ENCODE results near the gene PKN3.
A peak's percentile ranks its signal among the peaks of the same experiment; 100 is the strongest.
"Not testable (repeated sequence)": the region's sequence is repeated elsewhere in the genome, so short reads cannot be mapped to it uniquely, and the experiment has no call there.

The PKN3 gene

DNA sequence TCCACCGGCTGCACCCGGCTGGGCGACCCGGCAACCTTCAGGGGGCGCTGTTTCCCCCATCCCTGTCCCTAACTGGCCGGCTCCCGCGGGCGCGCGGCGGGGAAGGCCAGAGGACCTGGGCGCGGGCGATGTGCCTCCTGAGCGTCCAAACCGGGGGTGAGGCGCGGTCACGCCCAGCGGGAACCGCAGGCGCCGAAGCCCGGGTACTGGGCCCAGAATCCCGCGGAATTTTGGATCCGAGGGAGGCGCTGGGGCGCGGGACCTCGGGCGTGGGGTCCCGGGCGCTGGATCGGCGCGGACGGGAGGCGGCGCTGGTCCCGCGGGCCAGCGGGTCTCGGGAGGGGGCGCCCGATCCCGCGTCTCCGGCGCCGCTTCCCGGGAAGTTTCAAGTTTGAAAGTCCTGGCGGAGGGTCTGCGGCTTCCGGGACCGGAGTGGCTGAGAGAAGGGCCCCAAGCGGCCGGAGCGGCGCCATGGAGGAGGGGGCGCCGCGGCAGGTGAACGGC lies at the start of gene PKN3:
PKN3 (plus strand) TSS at position 59 of the 504 bp plus-strand sequence; CDS start at position 472, 413 bp downstream.
- no peak for DNase-seq

DNA sequence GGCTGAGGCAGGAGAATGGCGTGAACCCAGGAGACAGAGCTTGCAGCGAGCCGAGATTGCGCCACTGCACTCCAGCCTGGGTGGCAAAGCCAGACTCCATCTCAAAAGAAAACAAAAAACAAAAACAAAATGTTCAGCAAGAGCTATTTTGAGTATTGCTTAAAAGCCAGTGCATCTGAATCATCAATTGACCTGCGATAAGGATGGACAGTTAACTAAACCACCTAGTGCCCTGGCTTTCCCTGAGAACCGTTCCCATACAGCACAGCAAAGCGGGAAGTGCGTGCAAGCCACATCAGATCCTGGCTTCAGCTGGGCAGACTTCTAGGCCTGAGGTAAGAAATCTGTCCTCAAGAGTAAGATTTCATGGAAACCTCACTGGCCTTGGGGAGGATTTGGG lies 48.4 kb upstream of the PKN3 start:
- DNase-seq: no peak

DNA sequence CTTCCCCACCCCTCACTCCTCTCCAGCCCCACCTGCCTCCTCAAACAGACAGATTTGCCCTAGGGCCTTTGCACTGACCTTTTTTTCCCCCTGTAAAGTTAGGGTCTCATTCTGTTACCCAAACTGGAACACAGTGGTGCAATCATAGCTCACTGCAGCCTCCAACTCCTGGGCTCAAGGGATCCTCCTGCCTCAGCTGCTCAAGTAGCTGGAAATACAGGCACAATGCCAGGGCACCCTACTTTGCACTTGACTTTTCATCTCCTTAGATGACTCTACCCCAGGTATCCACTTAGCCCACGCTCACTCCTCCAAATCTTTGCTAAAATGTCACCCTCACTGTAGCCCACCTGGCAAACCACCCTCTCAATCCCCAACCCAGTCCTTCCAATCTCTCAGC lies 47.8 kb upstream of the PKN3 start:
- no peak for DNase-seq

DNA sequence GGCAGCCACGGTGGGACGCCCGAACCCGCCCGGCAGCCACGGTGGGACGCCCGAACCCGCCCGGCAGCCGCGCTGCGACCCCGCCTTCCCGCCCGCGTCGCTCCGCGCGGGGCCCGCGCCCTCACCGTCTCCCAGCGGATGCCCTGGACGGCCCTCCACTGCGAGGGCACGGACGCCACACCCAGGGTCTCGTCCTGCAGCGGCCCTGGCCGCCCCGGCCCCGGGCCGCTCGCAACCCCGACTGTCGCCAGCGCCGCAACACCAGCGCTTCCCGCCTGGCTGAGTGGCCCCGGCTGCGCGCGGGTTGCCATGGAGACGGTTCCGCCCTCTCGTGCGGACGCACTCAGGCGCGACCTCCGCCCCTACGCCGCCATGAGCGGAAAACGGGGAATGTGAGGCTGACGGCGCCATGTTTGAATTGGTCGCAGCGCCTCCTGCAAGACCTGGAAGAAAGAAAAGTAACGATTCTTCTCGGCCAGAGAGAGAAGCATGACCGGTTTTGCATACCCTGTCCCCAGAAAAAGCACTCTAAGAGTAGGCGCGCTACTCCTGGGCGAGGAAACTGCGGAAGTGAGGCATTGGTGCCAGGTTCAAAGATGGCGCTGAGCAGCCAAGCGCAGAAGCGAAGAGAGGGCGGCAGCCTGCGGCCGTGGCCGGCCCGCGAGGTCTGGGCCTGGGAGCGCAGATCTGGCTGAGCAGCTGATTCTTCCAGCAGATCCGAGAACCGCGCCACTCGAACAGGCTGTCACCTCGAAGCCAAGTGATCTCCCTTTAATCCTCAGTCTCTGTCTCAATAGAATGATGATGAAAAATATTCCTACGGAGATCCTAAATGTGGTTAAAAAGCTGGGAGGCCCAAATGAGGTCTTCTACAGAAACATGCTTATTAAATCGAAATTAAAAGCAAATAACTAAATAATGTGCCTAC lies 45.6 kb upstream of the PKN3 start, which contains the start of gene DYNC2I2:
DYNC2I2 (minus strand) TSS at position 432 of the 928 bp plus-strand sequence; CDS start at position 311, 121 bp downstream.
- peak; percentile 56 for DNase-seq

DNA sequence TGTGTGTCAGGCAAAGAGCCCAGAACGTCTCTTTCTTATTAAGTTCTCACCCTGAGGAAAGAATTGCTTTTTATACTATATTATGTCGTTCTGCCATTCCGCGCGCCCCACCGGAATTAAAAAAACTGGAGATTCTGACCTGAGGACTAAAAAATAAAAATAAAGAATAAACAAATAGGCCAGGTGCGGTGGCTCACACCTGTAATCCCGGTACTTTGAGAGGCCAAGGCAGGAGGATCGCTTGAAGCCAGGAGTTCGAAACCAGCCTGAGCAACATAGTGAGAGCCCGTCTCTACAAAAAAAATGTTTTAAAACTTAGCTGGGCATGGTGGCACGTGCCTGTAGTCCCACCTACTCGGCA lies 45.0 kb upstream of the PKN3 start:
- DNase-seq: no peak

DNA sequence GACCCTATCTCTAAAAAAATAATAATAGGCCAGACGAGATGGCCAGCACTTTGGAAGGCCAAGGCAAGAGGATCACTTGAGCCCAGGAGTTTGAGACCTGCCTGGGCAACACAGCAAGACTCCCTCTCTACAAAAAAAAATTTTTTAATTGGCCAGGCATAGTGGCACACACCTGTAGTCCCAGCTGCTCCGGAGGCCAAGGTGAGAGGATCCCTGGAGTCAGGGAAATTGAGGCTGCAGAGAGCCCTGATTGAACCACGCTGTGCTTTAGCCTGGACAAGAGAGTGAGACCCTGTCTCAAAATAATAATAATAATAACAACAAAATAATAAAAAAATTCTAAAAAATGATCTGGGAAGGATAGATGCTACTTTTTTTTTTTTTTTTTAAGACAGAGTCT lies 44.5 kb upstream of the PKN3 start:
- no peak for DNase-seq

DNA sequence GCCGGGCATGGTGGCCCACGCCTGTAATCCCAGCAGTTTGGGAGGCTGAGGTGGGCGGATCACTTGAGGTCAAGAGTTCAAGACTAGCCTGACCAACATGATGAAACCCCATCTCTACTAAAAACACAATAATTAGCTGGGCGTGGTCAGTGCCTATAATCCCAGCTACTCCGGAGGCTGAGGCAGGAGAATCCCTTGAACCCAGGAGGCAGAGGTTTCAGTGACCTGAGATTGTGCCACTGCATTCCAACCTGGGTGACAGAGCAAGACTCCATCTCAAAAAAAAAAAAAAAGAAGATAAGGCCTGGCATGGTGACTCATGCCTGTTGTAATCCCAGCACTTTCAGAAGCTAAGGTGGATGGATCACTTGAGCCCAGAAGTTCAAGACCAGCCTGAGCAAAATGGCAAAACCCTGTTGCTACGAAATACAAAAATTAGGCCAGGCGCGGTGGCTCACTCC lies 35.8 kb upstream of the PKN3 start:
- not testable (repeated sequence) for DNase-seq

DNA sequence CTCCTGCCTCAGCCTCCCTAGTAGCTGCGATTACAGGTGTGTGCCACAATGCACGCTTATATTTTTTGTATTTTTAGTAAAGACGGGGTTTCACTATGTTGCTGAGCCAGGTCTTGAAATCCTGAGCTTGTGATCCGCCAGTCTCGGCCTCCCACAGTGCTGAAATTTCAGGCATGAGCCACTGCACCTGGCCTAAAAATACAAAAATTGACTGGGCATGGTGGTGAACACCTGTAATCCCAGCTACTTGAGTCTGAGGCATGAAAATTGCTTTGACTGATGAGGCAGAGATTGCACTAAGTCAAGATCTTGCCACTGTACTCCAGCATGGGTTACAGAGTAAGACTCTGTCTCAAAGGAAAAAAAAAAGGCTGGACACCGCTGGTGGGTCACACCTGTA lies 32.5 kb upstream of the PKN3 start:
- DNase-seq: no peak

DNA sequence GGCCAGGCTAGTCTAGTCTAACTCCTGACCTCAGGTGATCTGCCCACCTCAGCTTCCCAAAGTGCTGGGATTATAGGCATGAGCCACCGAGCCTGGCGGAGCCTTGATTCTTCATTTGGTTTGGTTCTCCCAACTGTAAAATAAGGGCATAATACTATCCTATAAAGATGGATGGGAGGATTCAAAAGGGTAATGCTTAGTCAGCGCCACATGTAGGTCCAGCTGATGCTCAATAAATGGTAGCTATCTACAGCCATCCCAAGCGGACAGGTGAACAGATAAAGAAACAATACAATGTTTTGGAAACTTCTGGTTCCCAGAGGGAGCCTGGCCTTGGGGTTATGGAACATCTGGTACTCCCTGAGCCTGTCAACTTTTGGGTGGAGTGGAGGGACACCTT lies 26.9 kb upstream of the PKN3 start:
- no peak for DNase-seq

DNA sequence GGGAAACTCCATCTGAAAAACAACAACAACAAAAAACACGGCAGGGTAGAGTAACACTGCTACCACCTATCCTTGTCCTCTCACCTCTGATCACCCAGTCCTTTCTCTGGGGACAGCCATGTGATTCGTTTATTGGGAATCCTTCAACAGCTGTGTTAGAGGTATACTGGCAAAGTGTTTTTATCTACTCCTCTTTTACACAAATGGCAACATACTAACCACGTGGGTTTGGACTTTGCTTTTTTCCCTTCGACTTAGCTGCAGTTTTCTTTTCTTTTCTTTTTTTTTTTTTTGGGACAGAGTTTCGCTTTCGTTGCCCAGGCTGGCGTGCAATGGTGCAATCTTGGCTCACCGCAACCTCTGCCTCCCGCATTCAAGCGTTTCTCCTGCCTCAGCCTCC lies 24.5 kb upstream of the PKN3 start:
- DNase-seq: no peak

DNA sequence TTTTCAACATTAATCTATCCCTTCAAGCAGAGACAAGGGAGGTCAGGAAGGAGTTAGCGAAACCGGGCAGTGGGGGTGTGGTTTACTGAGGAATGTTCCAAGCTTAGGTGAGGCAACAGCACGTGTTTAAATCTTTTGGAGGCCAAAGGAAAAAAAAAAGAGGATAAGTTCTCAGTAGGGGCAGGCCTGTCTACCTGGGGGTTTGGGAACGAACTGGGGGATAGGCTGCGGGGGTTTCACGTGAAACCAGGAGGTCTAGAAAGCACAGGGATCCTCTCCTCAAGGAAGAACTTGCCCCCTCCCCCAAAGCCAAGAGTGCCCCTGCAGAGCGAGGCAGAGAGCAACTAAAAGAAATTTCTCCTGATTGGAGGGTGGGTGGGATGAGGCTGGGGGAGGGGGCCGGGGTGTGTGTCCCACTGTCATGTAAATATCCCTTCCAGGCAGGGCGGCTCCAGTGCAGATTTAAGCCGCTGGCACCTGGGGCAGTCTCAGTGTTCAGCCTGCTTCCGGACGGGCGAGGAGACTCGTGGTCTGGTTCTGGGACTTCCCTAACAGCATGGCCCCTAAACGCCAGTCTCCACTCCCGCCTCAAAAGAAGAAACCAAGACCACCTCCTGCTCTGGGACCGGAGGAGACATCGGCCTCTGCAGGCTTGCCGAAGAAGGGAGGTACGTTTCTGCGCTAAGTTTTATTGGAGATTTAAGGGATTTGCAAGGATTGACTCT lies 18.8 kb upstream of the PKN3 start:
- DNase-seq: no peak

DNA sequence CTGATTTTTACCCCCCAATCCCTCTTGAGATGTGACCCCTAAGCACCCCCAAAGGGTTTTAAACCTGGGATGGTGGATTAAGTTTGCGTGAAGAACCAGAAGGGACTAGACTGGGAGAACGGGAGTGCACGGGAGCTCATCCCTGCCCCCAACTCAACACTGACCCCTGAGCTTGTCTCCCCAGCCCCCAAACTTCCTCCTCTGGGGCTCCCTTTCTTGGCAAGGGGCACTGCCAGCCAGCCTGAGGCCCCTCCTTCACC lies 18.3 kb upstream of the PKN3 start:
- no peak for DNase-seq

DNA sequence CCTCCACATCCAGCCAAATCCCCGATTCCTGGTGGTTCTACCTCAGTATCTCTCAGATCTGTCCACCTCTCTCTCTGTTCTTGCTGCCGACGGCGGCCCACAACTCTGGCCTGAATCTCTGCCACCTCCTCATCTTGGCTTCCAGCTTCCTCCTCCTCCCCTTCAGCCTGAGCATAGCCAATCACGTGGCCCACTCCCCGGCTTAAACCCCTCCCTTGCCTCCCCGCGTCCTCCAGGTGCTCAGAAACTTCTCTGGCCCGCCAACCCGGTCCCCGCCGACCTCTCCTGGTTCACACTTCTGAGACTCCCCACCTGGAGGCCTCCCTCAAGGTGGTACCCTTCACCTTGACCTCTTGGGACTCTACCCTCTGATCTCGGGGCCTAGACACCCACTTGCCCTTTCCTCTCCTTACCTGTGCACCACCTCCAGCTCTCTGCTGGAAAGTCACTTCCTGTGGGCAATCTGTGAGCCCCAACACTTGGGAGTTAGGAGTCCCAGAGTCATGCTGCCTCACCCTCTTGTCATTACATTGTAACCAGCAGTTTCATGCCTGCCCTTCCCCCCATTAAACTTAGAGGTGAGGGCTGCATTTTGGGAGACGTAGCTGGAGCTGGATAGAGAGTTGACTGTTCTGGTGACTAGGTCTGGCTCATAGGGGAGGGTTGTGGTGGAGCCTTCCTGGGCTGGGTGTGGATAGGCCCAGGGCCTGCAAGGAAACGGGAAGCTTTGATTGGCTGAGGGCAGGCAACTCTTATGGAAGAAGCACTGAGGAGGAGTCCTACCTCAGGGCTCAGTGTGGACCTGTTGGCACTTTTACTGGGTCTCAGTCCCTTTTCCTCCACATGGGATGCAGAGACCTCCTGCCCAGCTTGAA lies 17.7 kb upstream of the PKN3 start:
- no peak for DNase-seq

DNA sequence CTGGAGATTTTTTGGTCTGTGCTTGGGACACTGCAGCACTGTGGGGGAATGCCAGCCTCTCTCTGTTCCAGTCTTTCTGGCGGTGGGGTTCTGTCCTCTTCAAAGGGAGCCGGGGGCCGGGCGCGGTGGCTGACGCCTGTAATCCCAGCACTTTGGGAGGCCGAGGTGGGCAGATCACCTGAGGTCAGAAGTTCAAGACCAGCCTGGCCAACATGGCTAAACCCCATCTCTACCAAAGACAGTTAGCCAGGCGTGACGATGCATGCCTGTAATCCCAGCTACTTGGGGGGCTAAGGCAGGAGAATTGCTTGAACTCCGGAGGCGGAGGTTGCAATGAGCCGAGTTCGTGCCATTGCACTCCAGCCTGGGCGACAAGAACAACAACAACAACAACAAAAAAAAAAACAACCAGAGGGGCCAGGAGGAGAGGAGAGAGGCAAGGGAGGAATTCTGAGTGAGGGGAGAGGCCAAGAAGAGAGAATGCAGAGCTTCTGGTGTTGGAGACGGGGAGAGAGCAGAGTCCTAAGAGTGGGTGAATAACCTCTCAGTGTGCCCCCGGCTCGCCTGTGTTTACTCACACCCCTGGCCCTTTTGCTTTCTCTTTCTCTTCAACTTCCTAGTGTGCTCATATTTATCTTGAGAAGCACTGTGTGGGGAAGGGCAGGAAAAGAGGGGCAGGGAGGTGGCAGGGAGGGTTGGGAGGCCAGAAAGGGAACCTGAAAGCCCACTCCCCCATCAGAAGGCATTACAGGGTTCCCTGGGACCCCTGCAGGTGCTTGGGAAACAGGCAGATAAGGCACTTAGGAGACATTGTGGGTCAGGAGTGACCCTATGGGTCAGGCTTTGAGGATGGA lies 16.4 kb upstream of the PKN3 start:
- DNase-seq: no peak

DNA sequence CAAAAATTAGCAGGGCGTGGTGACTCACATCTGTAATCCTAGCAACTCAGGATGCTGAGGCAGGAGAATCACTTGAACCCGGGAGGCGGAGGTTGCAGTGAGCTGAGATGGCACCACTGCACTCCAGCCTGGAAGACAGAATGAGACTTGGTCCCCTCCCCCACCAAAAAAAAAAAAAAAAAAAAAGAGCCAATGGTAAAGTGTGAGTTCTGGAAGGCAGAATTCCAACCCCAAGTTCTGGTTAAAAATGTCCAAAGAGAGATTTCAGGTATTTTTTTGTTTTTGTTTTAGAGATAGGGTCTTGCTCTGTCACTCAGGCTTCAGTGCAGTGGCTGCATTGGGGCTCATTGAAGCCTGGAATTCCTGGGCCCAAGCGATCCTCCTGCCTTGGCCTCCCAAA lies 14.8 kb upstream of the PKN3 start:
- DNase-seq: no peak

DNA sequence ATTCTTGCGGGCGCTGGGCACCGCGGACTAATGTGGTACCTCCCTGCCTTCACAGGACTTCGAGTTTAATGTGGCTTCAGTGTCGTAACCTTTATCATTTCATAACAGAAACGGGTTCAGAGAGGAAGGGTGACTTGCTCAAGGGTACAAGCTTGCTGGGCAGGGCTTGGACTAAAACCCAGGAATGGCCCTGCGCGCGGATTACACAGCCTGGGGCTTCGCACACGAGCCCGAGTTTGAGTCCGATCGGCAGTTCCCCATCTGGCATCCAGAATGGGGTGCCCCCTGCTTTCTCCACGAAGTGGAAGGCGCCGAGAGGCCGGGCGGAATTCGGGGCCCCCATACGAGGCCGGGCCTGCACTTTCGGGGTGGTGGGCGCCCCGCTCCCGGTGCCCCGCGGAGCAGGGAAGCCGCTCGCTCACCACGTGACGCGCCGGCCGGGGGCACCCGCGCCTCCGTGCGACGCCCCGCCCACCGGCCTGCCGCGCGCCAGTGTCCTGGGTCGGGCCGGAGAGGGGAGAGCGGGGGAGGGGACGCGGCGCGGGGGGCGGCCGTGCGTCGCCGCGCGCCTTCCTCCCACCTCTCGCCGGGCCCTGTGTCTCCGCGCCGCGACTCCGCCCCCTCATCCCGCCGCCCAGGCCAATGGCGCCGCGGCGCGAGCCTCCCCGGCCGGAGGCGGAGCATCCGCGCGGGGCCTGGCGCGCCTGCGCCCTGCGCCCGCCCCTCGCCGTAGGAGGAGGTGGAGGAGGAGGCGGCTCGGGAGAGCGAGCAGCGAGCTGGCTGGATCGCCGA lies 13.6 kb upstream of the PKN3 start, which contains the start of gene SET:
SET (plus strand) TSS at position 722 of the 792 bp plus-strand sequence. CDS start 361 bp downstream, outside the sequence.
- DNase-seq: peak; percentile 55

DNA sequence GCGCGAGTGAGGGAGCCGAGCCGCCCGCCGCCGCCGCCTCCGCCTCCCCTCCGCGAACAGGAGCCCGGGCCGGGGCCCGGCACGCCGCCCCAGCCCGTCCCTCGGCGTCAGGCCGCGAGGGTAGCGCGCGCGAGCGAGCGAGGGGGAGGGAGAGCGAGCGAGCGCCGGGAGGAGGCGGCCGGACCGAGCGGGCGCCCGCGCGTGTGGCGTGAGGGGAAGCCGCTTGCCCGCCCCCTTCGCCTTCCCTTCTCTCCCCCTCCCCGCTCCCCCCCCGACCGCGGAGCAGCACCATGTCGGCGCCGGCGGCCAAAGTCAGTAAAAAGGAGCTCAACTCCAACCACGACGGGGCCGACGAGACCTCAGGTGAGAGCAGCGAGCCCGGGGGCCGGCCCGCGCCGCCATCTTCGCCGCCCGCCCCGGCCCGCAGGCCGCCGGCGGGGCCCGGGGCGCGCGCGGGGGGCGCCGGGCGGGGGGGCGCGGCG lies 13.0 kb upstream of the PKN3 start:
- no peak for DNase-seq

DNA sequence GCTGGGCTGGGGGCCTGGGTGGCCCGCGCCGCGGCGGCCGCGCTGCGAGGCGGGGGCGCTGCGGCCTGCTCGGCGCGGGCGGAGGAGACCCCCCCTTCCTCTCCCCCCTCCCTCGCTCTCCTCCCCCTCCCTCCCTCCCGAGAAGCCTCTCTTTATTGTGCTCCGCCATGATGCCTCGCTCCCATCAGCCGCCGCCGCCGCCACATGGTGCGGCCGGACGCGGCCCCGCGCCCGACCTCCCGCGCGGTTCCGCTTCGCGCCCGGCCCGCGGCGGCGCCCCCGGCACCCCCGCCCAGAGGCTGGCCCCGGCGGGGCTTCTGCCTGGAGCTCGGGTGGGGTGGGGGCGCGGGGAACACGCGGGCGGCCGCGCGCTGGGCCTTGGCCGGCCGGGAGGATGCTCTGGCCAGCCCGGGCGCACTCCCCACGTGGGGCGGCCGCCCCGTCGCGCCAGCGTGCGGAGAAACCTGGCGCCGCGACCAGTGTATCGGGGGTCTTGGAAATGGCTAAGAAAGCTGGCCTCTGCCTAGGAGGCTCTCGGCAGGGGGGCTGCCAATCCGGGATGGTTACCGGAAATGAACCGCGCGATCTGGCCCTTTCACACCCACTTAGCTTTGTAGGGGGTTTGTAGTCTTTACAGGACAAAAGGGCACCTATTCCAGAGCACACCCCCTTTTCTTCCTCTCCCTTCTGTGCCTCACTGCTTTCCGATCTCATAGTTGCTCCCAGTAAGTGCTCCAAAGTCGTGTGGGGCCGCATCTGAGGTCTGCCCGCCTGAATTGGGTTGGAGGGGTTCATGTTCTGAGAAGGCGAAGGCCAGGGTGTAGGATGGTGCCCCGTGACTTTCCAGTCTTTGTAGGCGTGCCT lies 12.3 kb upstream of the PKN3 start:
- no peak for DNase-seq

DNA sequence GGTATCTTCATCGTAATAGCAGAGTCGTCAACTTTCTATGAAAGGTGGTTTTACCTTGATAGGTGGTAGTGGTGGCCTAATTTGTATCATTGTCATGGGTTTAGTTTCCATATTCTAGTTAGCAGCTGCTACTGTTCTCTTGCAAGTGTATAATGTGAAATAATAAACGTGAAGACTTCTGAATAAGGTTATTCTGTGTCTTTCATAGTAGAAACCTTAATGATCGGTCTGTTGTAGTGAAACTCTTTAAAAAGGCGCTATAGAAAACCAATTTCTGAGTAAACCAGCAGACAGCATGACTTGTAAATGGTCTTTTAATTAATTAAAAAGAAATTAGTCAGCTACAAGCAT lies 11.6 kb upstream of the PKN3 start:
- DNase-seq: no peak

DNA sequence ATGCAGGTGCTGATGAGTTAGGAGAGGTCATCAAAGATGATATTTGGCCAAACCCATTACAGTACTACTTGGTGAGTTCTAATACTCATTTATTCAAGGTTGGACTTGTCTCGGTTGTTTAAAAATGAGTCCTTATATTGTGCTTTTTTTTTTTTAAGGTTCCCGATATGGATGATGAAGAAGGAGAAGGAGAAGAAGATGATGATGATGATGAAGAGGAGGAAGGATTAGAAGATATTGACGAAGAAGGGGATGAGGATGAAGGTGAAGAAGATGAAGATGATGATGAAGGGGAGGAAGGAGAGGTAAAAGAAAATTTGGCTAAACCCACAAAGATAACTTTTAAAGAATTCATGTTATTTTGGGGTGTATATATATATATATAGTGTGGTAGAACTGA lies 8.6 kb upstream of the PKN3 start:
- not testable (repeated sequence) for DNase-seq

Data from NCI-H2081 treated with DMSO at 0.1 percent for 48 hours (cell line).